ENCODE data around the gene FBXL3. TPM values are rescaled to one million over a fixed set of nuclear protein-coding genes. Genes with fewer than 3 reads are reported as not detected.

Gene FBXL3
- polyA plus RNA-seq, 1 of the 3 experiments (the other 2 are of a cell fraction): 13.6 TPM

DNA sequence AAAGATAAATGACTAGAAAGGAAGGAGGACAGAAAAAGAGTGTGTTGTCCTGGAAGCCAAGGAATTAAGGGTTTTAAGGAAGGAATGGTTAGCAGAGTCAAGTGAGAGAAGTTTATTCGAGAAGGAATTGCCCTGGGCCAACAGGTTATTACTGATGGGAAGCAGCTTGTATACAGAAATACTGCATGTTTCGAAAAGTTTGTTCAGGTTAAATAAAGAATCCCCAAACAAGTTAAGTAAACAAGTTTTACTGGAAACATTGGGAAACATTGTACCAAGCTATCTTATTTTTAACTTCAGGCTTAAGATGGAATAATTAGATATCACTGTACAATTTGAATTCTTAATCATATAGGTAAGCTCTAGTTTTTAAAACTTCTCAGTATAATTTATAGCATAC, 28.2 kb upstream of the FBXL3 start:
- no peaks in the 10 kb centered on the region for H3F3A ChIP-seq (replicated peaks; ENCODE audit: insufficient read depth)
- no peak overlapping the region for H3K9ac ChIP-seq
- DNase-seq: no peak
- H3K36me3 ChIP-seq (replicated peaks in 1 of 2; ENCODE audit: control insufficient read depth in 1 of 2, insufficient read depth in 2 of 2, low read length in 1 of 2): peaks cover 53 to 63% of the 10 kb centered on the region in 2 experiments
- no peak overlapping the region for H3K27ac ChIP-seq (ENCODE audit: low read depth in 2 of 2, low read length in 1 of 2)
- no peak overlapping the region for H3K4me3 ChIP-seq (ENCODE audit: low read depth in 2 of 2, low read length in 1 of 2)
- H3K79me2 ChIP-seq (ENCODE audit: insufficient read depth): no peaks in the 10 kb centered on the region
- H4K20me1 ChIP-seq (ENCODE audit: insufficient read depth): no peaks in the 10 kb centered on the region
- whole genome bisulfite sequencing (ENCODE audit: low lambda C conversion rate): 92% methylated on average over 2 of the region's 2 CpGs
- no peaks in the 10 kb centered on the region for H3K27me3 ChIP-seq (ENCODE audit: insufficient read depth)
- H3K9me2 ChIP-seq: no peaks in the 10 kb centered on the region
- TF ChIP-seq RFX5 (IDR thresholded peaks at IDR 0.05; ENCODE audit: low read length): no peak
- no peak for TF ChIP-seq SMC3 (IDR thresholded peaks at IDR 0.05; ENCODE audit: low read depth, low read length)
- TF ChIP-seq CHD2 (IDR thresholded peaks at IDR 0.05; ENCODE audit: low read length, partially characterized antibody): no peak
- TF ChIP-seq, protein P1, sequence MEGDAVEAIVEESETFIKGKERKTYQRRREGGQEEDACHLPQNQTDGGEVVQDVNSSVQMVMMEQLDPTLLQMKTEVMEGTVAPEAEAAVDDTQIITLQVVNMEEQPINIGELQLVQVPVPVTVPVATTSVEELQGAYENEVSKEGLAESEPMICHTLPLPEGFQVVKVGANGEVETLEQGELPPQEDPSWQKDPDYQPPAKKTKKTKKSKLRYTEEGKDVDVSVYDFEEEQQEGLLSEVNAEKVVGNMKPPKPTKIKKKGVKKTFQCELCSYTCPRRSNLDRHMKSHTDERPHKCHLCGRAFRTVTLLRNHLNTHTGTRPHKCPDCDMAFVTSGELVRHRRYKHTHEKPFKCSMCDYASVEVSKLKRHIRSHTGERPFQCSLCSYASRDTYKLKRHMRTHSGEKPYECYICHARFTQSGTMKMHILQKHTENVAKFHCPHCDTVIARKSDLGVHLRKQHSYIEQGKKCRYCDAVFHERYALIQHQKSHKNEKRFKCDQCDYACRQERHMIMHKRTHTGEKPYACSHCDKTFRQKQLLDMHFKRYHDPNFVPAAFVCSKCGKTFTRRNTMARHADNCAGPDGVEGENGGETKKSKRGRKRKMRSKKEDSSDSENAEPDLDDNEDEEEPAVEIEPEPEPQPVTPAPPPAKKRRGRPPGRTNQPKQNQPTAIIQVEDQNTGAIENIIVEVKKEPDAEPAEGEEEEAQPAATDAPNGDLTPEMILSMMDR (IDR thresholded peaks at IDR 0.05): no peak
- TF ChIP-seq FOSL2 (IDR thresholded peaks at IDR 0.05; ENCODE audit: borderline replicate concordance, low read depth): no peak
- H3K4me1 ChIP-seq (ENCODE audit: control insufficient read depth in 1 of 2, insufficient read depth in 2 of 2, low read depth in 1 of 2, low read length in 1 of 2): no peaks in the 10 kb centered on the region; a peak in 2 of 4 replicates
- ChIA-PET CTCF (interaction anchor here (1.0 to 1.6 kb wide), 3 partner anchors 9 to 28 kb away, joined by 3 read pairs; no protein-coding TSS in a partner anchor), POLR2A (interaction anchor here (0.6 kb wide), 1 partner anchor 54 kb away, joined by 3 read pairs; no protein-coding TSS in a partner anchor)
- no peak overlapping the region for H3K4me2 ChIP-seq
- H2AFZ ChIP-seq (ENCODE audit: low read depth): no peak overlapping the region
- no peaks in the 10 kb centered on the region for H3K9me3 ChIP-seq

DNA sequence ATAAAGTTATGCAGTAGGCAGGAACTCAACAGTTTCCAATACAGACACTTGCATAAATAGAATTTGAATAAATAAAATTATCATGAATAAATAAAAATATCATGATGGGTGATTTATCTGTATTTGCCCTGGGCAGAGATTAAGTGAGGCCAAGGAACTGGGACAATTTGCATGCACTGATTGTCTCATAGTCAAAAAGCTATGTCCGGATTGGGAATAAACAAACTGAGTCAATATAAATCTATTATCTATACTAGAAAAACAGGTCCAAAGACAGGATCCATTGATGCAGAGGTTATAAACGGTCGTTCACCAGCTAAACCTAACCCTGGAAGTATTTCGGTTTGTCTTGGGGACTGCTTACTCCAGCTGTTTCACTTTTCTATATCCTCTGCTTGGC, 26.2 kb upstream of the FBXL3 start:
- TF ChIP-seq, protein P2, sequence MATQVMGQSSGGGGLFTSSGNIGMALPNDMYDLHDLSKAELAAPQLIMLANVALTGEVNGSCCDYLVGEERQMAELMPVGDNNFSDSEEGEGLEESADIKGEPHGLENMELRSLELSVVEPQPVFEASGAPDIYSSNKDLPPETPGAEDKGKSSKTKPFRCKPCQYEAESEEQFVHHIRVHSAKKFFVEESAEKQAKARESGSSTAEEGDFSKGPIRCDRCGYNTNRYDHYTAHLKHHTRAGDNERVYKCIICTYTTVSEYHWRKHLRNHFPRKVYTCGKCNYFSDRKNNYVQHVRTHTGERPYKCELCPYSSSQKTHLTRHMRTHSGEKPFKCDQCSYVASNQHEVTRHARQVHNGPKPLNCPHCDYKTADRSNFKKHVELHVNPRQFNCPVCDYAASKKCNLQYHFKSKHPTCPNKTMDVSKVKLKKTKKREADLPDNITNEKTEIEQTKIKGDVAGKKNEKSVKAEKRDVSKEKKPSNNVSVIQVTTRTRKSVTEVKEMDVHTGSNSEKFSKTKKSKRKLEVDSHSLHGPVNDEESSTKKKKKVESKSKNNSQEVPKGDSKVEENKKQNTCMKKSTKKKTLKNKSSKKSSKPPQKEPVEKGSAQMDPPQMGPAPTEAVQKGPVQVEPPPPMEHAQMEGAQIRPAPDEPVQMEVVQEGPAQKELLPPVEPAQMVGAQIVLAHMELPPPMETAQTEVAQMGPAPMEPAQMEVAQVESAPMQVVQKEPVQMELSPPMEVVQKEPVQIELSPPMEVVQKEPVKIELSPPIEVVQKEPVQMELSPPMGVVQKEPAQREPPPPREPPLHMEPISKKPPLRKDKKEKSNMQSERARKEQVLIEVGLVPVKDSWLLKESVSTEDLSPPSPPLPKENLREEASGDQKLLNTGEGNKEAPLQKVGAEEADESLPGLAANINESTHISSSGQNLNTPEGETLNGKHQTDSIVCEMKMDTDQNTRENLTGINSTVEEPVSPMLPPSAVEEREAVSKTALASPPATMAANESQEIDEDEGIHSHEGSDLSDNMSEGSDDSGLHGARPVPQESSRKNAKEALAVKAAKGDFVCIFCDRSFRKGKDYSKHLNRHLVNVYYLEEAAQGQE (IDR thresholded peaks at IDR 0.05; ENCODE audit: low read depth, low read length): no peak
- no peak for TF ChIP-seq NFIC (IDR thresholded peaks at IDR 0.05; ENCODE audit: borderline replicate concordance)
- TF ChIP-seq, protein P3, sequence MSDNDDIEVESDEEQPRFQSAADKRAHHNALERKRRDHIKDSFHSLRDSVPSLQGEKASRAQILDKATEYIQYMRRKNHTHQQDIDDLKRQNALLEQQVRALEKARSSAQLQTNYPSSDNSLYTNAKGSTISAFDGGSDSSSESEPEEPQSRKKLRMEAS (IDR thresholded peaks at IDR 0.05; ENCODE audit: low read depth): no peak
- TF ChIP-seq GABPA (IDR thresholded peaks at IDR 0.05; ENCODE audit: low read depth): no peak
- TF ChIP-seq POLR2AphosphoS5 (IDR thresholded peaks at IDR 0.05; ENCODE audit: low read depth, low read length): no peak
- TF ChIP-seq TCF12 (IDR thresholded peaks at IDR 0.05): no peak
- no peak for TF ChIP-seq CHD2 (IDR thresholded peaks at IDR 0.05; ENCODE audit: low read length, partially characterized antibody)
- TF ChIP-seq EZH2phosphoT487 (IDR thresholded peaks at IDR 0.05; ENCODE audit: borderline replicate concordance, low read depth): no peak
- TF ChIP-seq MXI1 (IDR thresholded peaks at IDR 0.05; ENCODE audit: low read depth, low read length): no peak
- no peak for TF ChIP-seq EP300 (IDR thresholded peaks at IDR 0.05; ENCODE audit: borderline replicate concordance in 1 of 2, low read depth in 1 of 2, low read length in 1 of 2)
- no peak for TF ChIP-seq SMC3 (IDR thresholded peaks at IDR 0.05; ENCODE audit: low read depth, low read length)
- no peak for TF ChIP-seq TAF1 (IDR thresholded peaks at IDR 0.05; ENCODE audit: borderline replicate concordance, low read depth, low read length)
- TF ChIP-seq, protein P4, sequence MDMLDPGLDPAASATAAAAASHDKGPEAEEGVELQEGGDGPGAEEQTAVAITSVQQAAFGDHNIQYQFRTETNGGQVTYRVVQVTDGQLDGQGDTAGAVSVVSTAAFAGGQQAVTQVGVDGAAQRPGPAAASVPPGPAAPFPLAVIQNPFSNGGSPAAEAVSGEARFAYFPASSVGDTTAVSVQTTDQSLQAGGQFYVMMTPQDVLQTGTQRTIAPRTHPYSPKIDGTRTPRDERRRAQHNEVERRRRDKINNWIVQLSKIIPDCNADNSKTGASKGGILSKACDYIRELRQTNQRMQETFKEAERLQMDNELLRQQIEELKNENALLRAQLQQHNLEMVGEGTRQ (IDR thresholded peaks at IDR 0.05; ENCODE audit: borderline replicate concordance, low read depth, low read length): no peak
- ChIA-PET POLR2A (no interaction called here), CTCF (no interaction called here)
- Histone ChIP-seq H3K4me1 (ENCODE audit: control insufficient read depth in 1 of 2, insufficient read depth in 2 of 2, low read depth in 1 of 2, low read length in 1 of 2) (no peaks in the 10 kb centered on the region; a peak in 2 of 4 replicates), H3K27ac (ENCODE audit: low read depth in 2 of 2, low read length in 1 of 2) (no peak overlapping the region), H3K9me3 (no peaks in the 10 kb centered on the region), H2AFZ (ENCODE audit: low read depth) (no peak overlapping the region), H3F3A (replicated peaks; ENCODE audit: insufficient read depth) (no peaks in the 10 kb centered on the region), H3K36me3 (replicated peaks in 1 of 2; ENCODE audit: control insufficient read depth in 1 of 2, insufficient read depth in 2 of 2, low read length in 1 of 2) (peaks cover 41 to 63% of the 10 kb centered on the region in 2 experiments), H3K79me2 (ENCODE audit: insufficient read depth) (no peaks in the 10 kb centered on the region), H3K9ac (no peak overlapping the region), H4K20me1 (ENCODE audit: insufficient read depth) (no peaks in the 10 kb centered on the region), H3K9me2 (no peaks in the 10 kb centered on the region), H3K27me3 (ENCODE audit: insufficient read depth) (no peaks in the 10 kb centered on the region), H3K4me3 (ENCODE audit: low read depth in 2 of 2, low read length in 1 of 2) (no peak overlapping the region), H3K4me2 (no peak overlapping the region)
- WGBS (ENCODE audit: low lambda C conversion rate): 95% methylated on average over 4 of the region's 4 CpGs
- no peak for DNase-seq
